Measurements from ENCODE around the gene PSMC4. TPM values are rescaled to one million over a fixed set of nuclear protein-coding genes. Genes with fewer than 3 reads are reported as not detected.

Gene PSMC4
- total RNA-seq, 1 donor, result 99.5 TPM

GRCh38 chr19:39987167-39987566 is 16.2 kb downstream of the PSMC4 start:
- Histone ChIP-seq H3K27ac (ENCODE audit: low read depth, low read length) (no peak overlapping the region), H3K9me3 (ENCODE audit: low read depth, low read length) (peaks cover 5% of the 10 kb centered on the region), H2AFZ (ENCODE audit: low read length) (no peak overlapping the region), H3K36me3 (ENCODE audit: insufficient read depth, low read length) (peaks cover 11% of the 10 kb centered on the region), H3K4me3 (ENCODE audit: insufficient read depth, low read length) (no peak overlapping the region), H3K27me3 (ENCODE audit: insufficient read depth, low read length) (no peaks in the 10 kb centered on the region), H4K20me1 (ENCODE audit: insufficient read depth, low read length) (peaks cover 3% of the 10 kb centered on the region), H3K4me2 (ENCODE audit: insufficient read depth, low read length) (no peak overlapping the region), H3K79me2 (ENCODE audit: insufficient read depth, low read length) (peaks cover 23% of the 10 kb centered on the region), H3K4me1 (ENCODE audit: insufficient read depth, low read length) (no peaks in the 10 kb centered on the region)
- DNase-seq (ENCODE audit: insufficient read length, low spot score, missing footprints), result no peak
- no peak for TF ChIP-seq CTCF (IDR thresholded peaks at IDR 0.05; ENCODE audit: extremely low read depth, low read depth, low read length)

GRCh38 chr19:39987596-39987995 is 16.6 kb downstream of the PSMC4 start:
- no peak for DNase-seq (ENCODE audit: insufficient read length, low spot score, missing footprints)
- H3K4me2 ChIP-seq (ENCODE audit: insufficient read depth, low read length), result no peak overlapping the region
- H3K4me1 ChIP-seq (ENCODE audit: insufficient read depth, low read length), result no peaks in the 10 kb centered on the region
- H3K27ac ChIP-seq (ENCODE audit: low read depth, low read length), result no peak overlapping the region
- H2AFZ ChIP-seq (ENCODE audit: low read length), result no peak overlapping the region
- peaks cover 5% of the 10 kb centered on the region for H3K9me3 ChIP-seq (ENCODE audit: low read depth, low read length)
- no peaks in the 10 kb centered on the region for H3K27me3 ChIP-seq (ENCODE audit: insufficient read depth, low read length)
- peaks cover 23% of the 10 kb centered on the region for H3K79me2 ChIP-seq (ENCODE audit: insufficient read depth, low read length)
- TF ChIP-seq CTCF (IDR thresholded peaks at IDR 0.05; ENCODE audit: extremely low read depth, low read depth, low read length), result no peak
- H3K4me3 ChIP-seq (ENCODE audit: insufficient read depth, low read length), result no peak overlapping the region
- H3K36me3 ChIP-seq (ENCODE audit: insufficient read depth, low read length), result peaks cover 9% of the 10 kb centered on the region
- H4K20me1 ChIP-seq (ENCODE audit: insufficient read depth, low read length), result peaks cover 3% of the 10 kb centered on the region

- peaks cover 24% of the 10 kb centered on the region for H3K4me1 ChIP-seq (ENCODE audit: insufficient read depth, low read length)
- peaks cover 3% of the 10 kb centered on the region for H4K20me1 ChIP-seq (ENCODE audit: insufficient read depth, low read length)
- no peaks in the 10 kb centered on the region for H3K9me3 ChIP-seq (ENCODE audit: low read depth, low read length)
- no peak overlapping the region for H3K4me2 ChIP-seq (ENCODE audit: insufficient read depth, low read length)
- no peak overlapping the region for H3K27ac ChIP-seq (ENCODE audit: low read depth, low read length)
- no peaks in the 10 kb centered on the region for H3K36me3 ChIP-seq (ENCODE audit: insufficient read depth, low read length)
- H3K27me3 ChIP-seq (ENCODE audit: insufficient read depth, low read length), result no peaks in the 10 kb centered on the region
- no peak overlapping the region for H3K4me3 ChIP-seq (ENCODE audit: insufficient read depth, low read length)
- no peak for DNase-seq (ENCODE audit: insufficient read length, low spot score, missing footprints)
- peaks cover 38% of the 10 kb centered on the region for H3K79me2 ChIP-seq (ENCODE audit: insufficient read depth, low read length)
- no peak for TF ChIP-seq CTCF (IDR thresholded peaks at IDR 0.05; ENCODE audit: extremely low read depth, low read depth, low read length)
- H2AFZ ChIP-seq (ENCODE audit: low read length), result no peak overlapping the region
Measured at GRCh38 chr19:39993605-39994004, 22.6 kb downstream of the PSMC4 start.

GRCh38 chr19:39994361-39994760 is 23.4 kb downstream of the PSMC4 start:
- no peak for TF ChIP-seq CTCF (IDR thresholded peaks at IDR 0.05; ENCODE audit: extremely low read depth, low read depth, low read length)
- Histone ChIP-seq H3K79me2 (ENCODE audit: insufficient read depth, low read length) (peaks cover 38% of the 10 kb centered on the region), H3K4me2 (ENCODE audit: insufficient read depth, low read length) (no peak overlapping the region), H2AFZ (ENCODE audit: low read length) (no peak overlapping the region), H3K4me3 (ENCODE audit: insufficient read depth, low read length) (no peak overlapping the region), H4K20me1 (ENCODE audit: insufficient read depth, low read length) (peaks cover 3% of the 10 kb centered on the region), H3K27ac (ENCODE audit: low read depth, low read length) (no peak overlapping the region), H3K9me3 (ENCODE audit: low read depth, low read length) (no peaks in the 10 kb centered on the region), H3K27me3 (ENCODE audit: insufficient read depth, low read length) (no peaks in the 10 kb centered on the region), H3K4me1 (ENCODE audit: insufficient read depth, low read length) (peaks cover 28% of the 10 kb centered on the region), H3K36me3 (ENCODE audit: insufficient read depth, low read length) (no peaks in the 10 kb centered on the region)
- no peak for DNase-seq (ENCODE audit: insufficient read length, low spot score, missing footprints)
